ENCODE data around the gene CNPY4. TPM values are rescaled to one million over a fixed set of nuclear protein-coding genes. Genes with fewer than 3 reads are reported as not detected.

CNPY4 gene
- total RNA-seq, 2 donors from 2014 or later, result 11.1 to 18.8 TPM

GRCh38 chr7:100087055-100087750, 32.2 kb upstream of the CNPY4 start:
- no peak for ATAC-seq (replicated peaks in 1 of 2)
- peaks cover 46% of the 10 kb centered on the region for H3K4me1 Mint-ChIP-seq (ENCODE audit: low read depth)
- H3K27me3 Mint-ChIP-seq (ENCODE audit: low read depth), result no peaks in the 10 kb centered on the region
- DNase-seq, result no peak
- H3K27ac Mint-ChIP-seq, result peak overlapping the region; percentile 94
- H3K9me3 Mint-ChIP-seq, result no peaks in the 10 kb centered on the region
- peaks cover 1 to 7% of the 10 kb centered on the region in 2 donors for H3K36me3 Mint-ChIP-seq (ENCODE audit: insufficient read depth in 2 of 2)
- peak overlapping the region in 1 of 2 donors; percentile 32 for H3K4me3 Mint-ChIP-seq

- DNase-seq (no peak), ATAC-seq (replicated peaks in 1 of 2) (peak in 1 of 2 donors; percentile 7)
- Mint-ChIP-seq H3K4me1 (ENCODE audit: low read depth) (peaks cover 45% of the 10 kb centered on the region), H3K27ac (peak overlapping the region; percentile 94), H3K27me3 (ENCODE audit: low read depth) (no peaks in the 10 kb centered on the region), H3K4me3 (peak overlapping the region; percentile 82 to 91), H3K36me3 (ENCODE audit: insufficient read depth in 2 of 2) (peaks cover 1 to 7% of the 10 kb centered on the region in 2 donors), H3K9me3 (no peaks in the 10 kb centered on the region)
Measured at GRCh38 chr7:100088095-100088620, 31.3 kb upstream of the CNPY4 start.

GRCh38 chr7:100088621-100089457, 30.6 kb upstream of the CNPY4 start, which contains the start of gene COPS6:
COPS6 (plus strand) TSS chr7:100088969; CDS start chr7:100088991, 22 bp downstream.
- H3K27ac Mint-ChIP-seq, result peak within 1 kb of the TSS; percentile 94
- no peaks in the 10 kb centered on the region for H3K9me3 Mint-ChIP-seq
- peaks cover 3 to 10% of the 10 kb centered on the region in 2 donors for H3K36me3 Mint-ChIP-seq (ENCODE audit: insufficient read depth in 2 of 2)
- peak within 1 kb of the TSS; percentile 82 to 91 for H3K4me3 Mint-ChIP-seq
- DNase-seq, result peak; percentile 92 to 93
- H3K27me3 Mint-ChIP-seq (ENCODE audit: low read depth), result no peaks in the 10 kb centered on the region
- H3K4me1 Mint-ChIP-seq (ENCODE audit: low read depth), result peaks cover 44% of the 10 kb centered on the region
- ATAC-seq (replicated peaks in 1 of 2), result peak; percentile 58 to 81

GRCh38 chr7:100089458-100090196, 29.8 kb upstream of the CNPY4 start:
- DNase-seq, result no peak
- Mint-ChIP-seq H3K9me3 (no peaks in the 10 kb centered on the region), H3K27ac (peak overlapping the region; percentile 87), H3K36me3 (ENCODE audit: insufficient read depth in 2 of 2) (peaks cover 3 to 13% of the 10 kb centered on the region in 2 donors), H3K4me1 (ENCODE audit: low read depth) (peaks cover 44% of the 10 kb centered on the region), H3K27me3 (ENCODE audit: low read depth) (no peaks in the 10 kb centered on the region), H3K4me3 (peak overlapping the region; percentile 82 to 91)
- ATAC-seq (replicated peaks in 1 of 2), result no peak

GRCh38 chr7:100090527-100091410, 28.7 kb upstream of the CNPY4 start:
- Mint-ChIP-seq H3K9me3 (no peaks in the 10 kb centered on the region), H3K27me3 (ENCODE audit: low read depth) (no peaks in the 10 kb centered on the region), H3K4me3 (peak overlapping the region; percentile 60 to 91), H3K36me3 (ENCODE audit: insufficient read depth in 2 of 2) (peaks cover 3 to 21% of the 10 kb centered on the region in 2 donors), H3K27ac (peak overlapping the region; percentile 87), H3K4me1 (ENCODE audit: low read depth) (peaks cover 56% of the 10 kb centered on the region)
- DNase-seq, result peak in 1 of 2 donors; percentile 23
- ATAC-seq (replicated peaks in 1 of 2), result peak; percentile 22 to 39

DNA sequence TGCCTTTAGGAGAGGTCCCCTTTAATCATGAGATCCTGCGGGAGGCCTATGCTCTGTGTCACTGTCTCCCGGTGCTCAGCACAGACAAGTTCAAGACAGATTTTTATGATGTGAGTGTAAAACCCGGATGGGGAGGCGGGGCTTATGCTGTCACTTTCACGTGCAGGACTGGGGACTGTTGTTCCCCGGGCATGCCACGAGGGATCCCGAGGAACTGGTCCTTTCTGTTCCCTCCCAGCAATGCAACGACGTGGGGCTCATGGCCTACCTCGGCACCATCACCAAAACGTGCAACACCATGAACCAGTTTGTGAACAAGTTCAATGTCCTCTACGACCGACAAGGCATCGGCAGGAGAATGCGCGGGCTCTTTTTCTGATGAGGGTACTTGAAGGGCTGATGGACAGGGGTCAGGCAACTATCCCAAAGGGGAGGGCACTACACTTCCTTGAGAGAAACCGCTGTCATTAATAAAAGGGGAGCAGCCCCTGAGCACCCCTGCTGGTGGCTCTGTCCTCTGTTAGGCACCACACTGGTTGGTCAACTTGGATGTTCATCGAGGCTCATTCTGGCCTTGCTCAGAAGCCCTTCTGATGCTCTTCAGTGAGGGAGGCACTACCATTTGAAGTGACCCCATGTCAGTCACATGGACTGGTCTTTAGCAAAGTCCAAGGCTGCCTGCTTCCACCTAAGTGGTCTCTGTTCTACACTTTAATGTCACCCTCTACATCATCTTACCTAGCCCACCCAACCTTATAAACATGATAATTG, 27.8 kb upstream of the CNPY4 start:
- ATAC-seq (replicated peaks in 1 of 2), result peak in 1 of 2 donors; percentile 5
- H3K27ac Mint-ChIP-seq, result no peak overlapping the region
- peak in 1 of 2 donors; percentile 23 for DNase-seq
- H3K4me3 Mint-ChIP-seq, result no peak overlapping the region
- H3K27me3 Mint-ChIP-seq (ENCODE audit: low read depth), result no peaks in the 10 kb centered on the region
- H3K9me3 Mint-ChIP-seq, result no peaks in the 10 kb centered on the region
- peaks cover 6 to 25% of the 10 kb centered on the region in 2 donors for H3K36me3 Mint-ChIP-seq (ENCODE audit: insufficient read depth in 2 of 2)
- H3K4me1 Mint-ChIP-seq (ENCODE audit: low read depth), result peaks cover 61% of the 10 kb centered on the region

DNA sequence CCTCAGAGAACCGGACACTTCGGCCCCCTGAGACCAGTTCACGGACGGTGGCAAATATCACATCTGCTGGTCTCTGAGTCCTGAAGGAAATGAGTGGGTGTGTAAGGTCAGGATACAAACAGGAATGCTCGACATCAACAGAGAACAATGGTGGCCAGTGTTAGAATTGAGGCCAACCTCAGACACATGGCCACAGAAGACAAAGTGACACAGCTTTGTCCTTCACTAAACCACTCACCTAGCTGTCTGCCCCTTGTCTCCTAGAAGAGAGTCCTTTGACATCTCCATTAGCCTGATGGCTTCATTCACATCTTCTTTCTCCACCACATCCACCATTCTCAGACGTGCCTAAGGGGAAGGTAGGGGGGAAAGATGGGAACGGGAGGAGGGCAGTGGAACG, 26.4 kb upstream of the CNPY4 start:
- H3K4me1 Mint-ChIP-seq (ENCODE audit: low read depth), result peaks cover 67% of the 10 kb centered on the region
- ATAC-seq (replicated peaks in 1 of 2) (no peak), DNase-seq (no peak)
- no peaks in the 10 kb centered on the region for H3K27me3 Mint-ChIP-seq (ENCODE audit: low read depth)
- H3K36me3 Mint-ChIP-seq (ENCODE audit: insufficient read depth in 2 of 2), result peaks cover 15 to 38% of the 10 kb centered on the region in 2 donors
- H3K9me3 Mint-ChIP-seq, result no peaks in the 10 kb centered on the region
- H3K4me3 Mint-ChIP-seq, result no peak overlapping the region
- H3K27ac Mint-ChIP-seq, result no peak overlapping the region

DNA sequence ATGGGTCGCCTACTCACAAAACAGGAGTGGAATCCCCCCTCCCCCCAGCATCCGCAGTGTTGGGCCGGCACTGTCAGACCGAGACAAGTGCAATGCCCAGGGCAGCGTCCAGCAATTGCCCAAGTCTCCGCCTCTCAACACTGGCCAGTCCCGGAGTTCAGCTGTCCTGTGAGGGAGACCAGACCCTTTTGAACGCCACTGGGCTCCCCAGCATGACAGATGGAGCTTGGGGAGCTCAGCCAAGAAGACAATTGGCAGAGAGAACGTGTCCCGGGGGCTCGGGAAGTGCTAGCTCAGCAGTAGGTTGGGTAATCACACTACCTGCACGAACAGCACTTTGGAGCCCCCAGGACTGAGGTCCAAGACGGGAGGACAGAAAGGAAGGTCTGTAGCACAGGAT, 25.9 kb upstream of the CNPY4 start:
- ATAC-seq (replicated peaks in 1 of 2) (no peak), DNase-seq (no peak)
- Mint-ChIP-seq H3K4me3 (no peak overlapping the region), H3K36me3 (ENCODE audit: insufficient read depth in 2 of 2) (peaks cover 18 to 43% of the 10 kb centered on the region in 2 donors), H3K4me1 (ENCODE audit: low read depth) (peaks cover 69% of the 10 kb centered on the region), H3K27me3 (ENCODE audit: low read depth) (no peaks in the 10 kb centered on the region), H3K9me3 (no peaks in the 10 kb centered on the region), H3K27ac (no peak overlapping the region)

- Mint-ChIP-seq H3K4me1 (ENCODE audit: low read depth) (peaks cover 74% of the 10 kb centered on the region), H3K9me3 (no peaks in the 10 kb centered on the region), H3K27me3 (ENCODE audit: low read depth) (no peaks in the 10 kb centered on the region), H3K4me3 (no peak overlapping the region), H3K36me3 (ENCODE audit: insufficient read depth in 2 of 2) (peaks cover 24 to 48% of the 10 kb centered on the region in 2 donors), H3K27ac (no peak overlapping the region)
- peak in 1 of 2 donors; percentile 1 for ATAC-seq (replicated peaks in 1 of 2)
- no peak for DNase-seq
Measured at GRCh38 chr7:100093925-100094486, 25.4 kb upstream of the CNPY4 start.

GRCh38 chr7:100095289-100095688, 24.1 kb upstream of the CNPY4 start:
- peaks cover 33 to 60% of the 10 kb centered on the region in 2 donors for H3K36me3 Mint-ChIP-seq (ENCODE audit: insufficient read depth in 2 of 2)

DNA sequence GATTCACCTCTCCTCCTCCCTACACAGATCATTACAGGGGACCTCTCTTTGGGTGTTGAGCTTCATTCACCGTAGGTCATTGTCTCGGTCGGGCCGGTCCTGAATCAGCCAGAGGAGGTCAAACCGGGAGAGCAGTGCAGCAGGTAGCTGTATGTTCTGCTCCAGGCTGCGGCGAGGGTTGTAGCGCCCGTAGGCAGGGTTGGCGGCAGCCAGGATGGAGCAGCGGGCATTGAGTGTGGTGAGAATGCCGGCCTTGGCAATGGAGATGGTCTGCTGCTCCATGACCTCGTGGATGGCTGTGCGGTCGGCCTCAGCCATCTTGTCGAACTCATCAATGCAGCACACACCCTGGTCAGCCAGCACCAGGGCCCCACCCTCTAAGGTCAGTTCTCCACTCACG, 23.7 kb upstream of the CNPY4 start:
- peak overlapping the region; percentile 22 for H3K27ac Mint-ChIP-seq
- ATAC-seq (replicated peaks in 1 of 2) (no peak), DNase-seq (no peak)
- no peaks in the 10 kb centered on the region for H3K27me3 Mint-ChIP-seq (ENCODE audit: low read depth)
- peaks cover 33 to 60% of the 10 kb centered on the region in 2 donors for H3K36me3 Mint-ChIP-seq (ENCODE audit: insufficient read depth in 2 of 2)
- H3K4me1 Mint-ChIP-seq (ENCODE audit: low read depth), result peaks cover 71% of the 10 kb centered on the region
- no peaks in the 10 kb centered on the region for H3K9me3 Mint-ChIP-seq
- H3K4me3 Mint-ChIP-seq, result no peak overlapping the region

More at GRCh38 chr7:100095289-100095688, 24.1 kb upstream of the CNPY4 start:
- no peak overlapping the region for H3K4me3 Mint-ChIP-seq
- no peaks in the 10 kb centered on the region for H3K9me3 Mint-ChIP-seq
- H3K27me3 Mint-ChIP-seq (ENCODE audit: low read depth), result no peaks in the 10 kb centered on the region
- no peak overlapping the region for H3K27ac Mint-ChIP-seq
- H3K4me1 Mint-ChIP-seq (ENCODE audit: low read depth), result peaks cover 76% of the 10 kb centered on the region
- ATAC-seq (replicated peaks in 1 of 2), result no peak
- no peak for DNase-seq
